HuH-7.5 (cell line): ENCODE results near the gene TNNT3.

Source experiments
- DNase-seq: peaks from one replicate; pipeline ENCODE4 v3.0.0; 2011; ENCODE audit warnings: low spot score

The TNNT3 gene

DNA sequence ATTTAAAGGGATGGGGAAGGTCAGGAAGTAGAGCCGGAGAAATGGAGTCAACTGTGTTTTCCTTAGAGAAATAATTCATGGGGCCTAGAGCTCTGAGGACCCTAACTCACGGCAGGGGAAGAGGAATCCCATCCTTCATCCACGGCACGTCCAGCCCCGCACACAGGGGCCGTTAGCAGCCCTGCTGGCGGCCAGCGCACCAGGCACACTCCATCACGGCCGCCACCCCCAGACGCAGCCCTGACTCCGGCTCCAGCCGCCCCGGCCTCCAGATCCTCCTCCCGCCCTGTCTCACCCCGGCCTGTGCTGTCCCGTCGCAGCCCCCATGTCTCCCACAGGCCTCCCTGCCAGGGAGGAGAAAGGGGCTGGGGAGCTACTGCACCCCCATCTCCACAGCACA lies 38.9 kb downstream of the TNNT3 start:
- DNase-seq: no peak

DNA sequence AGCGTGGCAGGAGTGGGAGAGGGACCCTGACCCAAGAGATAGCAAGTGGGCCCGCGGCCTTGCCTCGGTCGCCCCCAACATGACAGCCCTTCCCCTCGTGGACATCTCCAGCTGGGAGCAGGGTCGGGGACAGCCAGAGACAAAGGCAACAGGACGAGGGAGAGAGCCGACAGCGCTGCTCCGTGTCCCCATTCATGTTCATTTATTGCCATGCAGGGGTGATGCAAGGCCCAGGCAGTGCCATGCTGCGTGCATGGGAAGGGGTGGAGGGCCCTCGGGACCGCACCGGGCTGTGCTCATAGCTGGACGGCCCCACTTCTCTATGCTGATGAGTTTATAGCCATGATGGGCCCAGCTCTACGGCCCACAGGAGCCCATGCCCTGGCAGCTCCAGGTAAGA lies 40.3 kb downstream of the TNNT3 start:
- DNase-seq: no peak

DNA sequence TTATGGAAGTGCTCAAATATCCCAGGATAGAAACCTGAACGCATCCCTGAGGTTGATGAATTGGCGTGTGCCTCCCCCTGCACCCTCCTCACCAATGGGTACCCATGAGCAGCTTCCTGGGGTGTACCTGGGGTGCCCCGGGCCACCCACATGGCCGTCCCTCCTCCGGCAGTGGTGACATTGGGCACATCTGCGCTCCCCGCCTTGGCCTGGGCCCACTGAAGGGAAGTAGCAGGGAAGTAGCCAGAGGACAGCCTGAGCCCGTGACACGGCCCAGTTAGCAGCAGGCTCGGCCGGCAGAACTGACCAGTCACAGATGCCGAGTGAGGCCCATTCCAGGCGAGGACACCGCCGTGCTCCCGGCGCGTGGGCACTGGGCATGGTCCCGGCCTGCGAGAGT lies 44.4 kb downstream of the TNNT3 start:
- no peak for DNase-seq

DNA sequence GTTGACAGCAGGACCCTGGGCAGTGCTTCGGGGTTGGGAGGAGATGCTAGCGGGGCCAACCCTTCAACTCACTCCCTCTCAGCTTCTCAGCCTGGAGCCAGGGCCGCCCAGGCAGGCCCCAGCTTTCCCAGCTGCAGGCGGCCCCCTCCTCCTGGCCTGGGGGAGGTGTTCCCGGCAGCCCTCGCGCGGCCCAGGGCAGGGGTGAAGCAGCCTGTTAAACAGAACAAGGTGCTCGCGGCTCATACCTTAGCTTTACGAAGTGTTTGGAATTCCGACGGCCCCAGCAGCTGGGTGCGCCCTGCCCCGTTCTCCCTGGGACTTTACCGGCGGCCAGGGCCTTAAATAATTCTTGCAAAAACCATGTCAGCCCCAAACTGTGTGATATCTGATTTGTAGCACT lies 44.8 kb downstream of the TNNT3 start:
- no peak for DNase-seq

DNA sequence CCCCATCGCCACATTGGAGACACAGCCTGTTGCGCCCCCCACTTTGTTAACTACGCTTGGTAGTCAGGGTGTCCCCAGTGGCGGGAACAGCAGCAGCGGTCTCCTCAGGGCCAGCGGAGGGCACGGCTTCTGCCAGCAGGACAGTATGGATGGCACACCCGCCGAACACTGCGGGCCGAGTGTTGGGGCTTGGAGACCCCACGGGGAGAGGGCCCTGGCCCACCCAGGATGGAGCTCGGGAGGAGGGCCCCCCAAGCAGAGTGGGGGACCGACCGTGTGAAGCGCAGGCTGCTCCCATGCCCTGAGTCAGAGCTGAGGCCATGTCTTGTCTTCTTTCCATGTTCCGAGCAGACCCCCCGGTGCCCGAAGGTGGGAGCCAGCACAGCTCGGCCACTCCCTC lies 45.5 kb downstream of the TNNT3 start:
- no peak for DNase-seq

DNA sequence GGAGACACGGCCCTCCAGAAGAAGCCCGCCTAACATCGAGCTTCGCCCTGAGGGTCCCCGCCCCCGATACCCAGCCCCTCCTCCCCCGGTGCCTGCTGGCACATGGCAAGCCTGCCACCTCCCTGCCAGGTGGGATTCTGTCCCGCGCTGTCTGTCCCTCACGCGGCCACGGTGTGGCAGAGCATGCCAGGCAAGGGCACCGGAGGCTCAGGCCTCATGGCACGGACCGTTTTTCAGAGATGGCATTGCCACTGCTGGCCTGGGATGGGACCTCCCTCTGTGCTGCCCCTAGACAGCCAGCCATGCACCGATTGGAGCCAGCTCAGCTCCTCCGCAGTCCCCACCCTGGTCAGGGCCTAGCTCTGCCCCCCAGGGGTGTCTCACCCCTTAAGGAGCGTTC lies 47.0 kb downstream of the TNNT3 start:
- DNase-seq: no peak

DNA sequence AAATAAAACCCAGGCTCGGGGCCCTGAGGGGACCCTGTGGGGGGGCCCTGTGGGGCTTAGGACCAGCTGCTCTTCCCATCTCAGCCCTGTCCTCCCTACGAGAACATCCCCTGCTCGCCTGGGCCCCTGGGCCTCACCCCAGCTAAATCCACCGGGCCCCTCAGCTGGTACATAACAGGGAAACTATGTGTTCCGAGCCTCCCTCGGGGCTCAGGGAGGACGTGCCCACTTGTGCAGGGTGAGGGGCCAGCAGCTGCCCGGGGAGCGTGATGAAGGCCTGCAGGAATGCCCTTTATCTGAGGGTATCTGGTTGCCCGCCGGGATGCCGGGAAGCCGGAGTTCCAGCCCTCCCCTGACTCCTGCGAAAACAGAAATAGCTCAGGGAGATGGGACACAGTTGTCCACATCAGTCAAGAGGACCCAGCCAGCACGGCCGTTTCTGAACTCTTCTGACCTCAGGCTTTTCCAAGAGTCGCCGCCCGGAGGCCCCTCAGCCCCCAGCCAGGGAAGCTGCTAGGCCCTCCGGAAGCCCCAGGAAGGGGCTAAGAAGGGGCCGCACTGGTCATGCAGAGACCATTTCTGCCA lies 48.2 kb downstream of the TNNT3 start:
- no peak for DNase-seq

DNA sequence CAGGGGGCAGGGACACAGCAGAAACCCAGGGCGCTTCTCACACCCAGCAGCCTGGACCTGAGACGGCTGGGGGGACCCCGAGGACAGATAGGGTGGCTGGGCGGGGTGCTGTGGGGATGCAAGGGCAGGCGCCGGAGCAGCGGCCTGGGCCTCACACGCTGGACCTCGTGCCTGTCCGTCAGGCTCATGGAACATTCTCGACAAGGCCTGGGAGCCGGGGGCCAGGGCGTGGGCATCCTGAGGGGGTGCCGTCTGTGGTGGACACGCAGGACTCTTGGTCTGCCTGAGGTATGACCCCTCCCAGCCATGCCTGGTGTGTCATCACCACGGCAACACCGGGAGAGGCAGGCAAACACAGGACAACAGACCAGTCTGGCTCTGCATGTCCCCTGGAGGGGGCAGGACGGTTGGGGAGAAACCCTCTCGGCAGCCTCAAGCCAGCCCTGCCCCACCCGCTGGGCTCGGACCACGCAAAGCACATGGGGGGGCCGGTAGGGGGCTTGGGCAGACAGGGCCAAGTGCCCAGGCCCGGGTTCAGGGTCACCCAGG lies 49.0 kb downstream of the TNNT3 start:
- DNase-seq: no peak

DNA sequence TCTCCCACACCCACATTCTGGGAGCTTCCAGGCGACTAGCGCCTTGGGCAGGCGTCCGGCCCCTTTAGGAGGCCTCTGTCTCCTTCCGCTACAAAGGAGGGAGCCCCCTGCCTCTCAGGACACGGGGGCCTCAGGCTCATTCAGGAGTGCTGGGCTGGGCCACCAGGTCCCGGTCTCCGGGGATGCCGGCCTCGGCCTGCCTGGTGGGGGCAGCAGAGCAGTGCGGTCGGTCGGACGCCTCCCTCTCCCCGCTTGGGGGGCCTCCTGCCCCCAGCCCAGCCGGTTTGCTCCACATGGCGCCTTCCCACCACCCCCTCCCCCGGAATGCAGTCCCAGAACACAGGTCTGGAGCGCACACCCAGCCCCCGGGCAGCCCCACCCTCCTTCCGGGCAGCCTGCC lies 49.5 kb downstream of the TNNT3 start:
- DNase-seq: no peak

DNA sequence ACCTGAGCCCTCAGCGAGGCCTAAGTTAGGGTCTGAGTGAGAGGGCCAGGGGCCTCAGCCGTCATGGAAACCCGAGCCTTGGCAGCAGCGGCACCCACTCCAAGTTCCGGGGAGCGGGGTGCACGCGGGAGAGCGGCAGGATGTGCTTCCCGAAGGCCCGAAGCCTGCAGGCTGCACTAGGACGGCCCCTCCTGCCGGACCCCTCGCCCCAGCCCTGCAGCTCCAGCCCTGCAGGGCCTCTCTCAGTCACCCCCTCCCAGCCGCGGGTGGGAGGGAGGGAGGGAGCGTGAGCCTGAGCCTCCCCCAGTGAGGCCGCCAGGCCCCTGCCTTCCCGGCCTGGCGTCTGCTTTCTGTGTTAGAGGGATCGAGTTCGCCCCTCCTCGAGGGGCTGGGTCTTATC lies 50.3 kb downstream of the TNNT3 start:
- no peak for DNase-seq

DNA sequence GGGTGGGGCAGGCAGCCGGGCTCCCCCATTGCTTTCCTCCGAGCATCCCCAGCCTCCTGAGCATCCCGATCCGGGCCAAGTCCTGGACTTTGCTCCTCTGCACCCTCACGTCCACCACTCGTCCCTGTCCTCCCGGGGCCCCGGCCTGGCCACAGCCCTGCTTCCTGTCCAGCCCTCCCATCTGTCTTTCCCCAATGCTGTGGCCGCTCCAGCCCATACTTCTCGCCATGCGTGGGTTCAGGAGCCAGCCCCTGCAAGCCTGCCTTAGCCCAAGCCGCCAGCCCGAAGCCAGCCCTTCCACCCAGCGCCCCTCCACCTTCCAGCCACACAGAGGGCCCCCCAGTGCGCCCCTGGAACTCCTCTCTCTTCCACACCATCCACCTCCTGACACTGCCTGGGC lies 51.5 kb downstream of the TNNT3 start:
- no peak for DNase-seq

DNA sequence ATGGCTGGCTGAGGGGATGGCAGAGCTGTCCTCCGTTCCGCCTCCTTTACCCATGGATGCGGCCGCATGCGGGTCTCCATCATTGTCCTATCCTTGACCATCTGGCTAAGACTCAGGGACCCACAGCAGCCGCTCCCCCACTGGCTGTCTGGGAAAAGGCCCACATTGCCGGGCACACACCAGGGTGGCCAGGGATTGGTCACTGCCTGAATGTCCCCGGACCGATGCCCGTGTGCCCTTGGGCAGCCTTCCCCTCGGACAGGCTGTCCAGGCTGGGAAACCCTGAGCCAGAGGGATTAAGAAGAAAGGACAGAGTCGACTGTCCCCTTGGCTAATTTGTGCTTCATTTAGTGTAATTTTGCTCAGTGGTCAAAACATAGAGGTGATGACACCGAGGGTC lies 55.7 kb downstream of the TNNT3 start:
- no peak for DNase-seq

DNA sequence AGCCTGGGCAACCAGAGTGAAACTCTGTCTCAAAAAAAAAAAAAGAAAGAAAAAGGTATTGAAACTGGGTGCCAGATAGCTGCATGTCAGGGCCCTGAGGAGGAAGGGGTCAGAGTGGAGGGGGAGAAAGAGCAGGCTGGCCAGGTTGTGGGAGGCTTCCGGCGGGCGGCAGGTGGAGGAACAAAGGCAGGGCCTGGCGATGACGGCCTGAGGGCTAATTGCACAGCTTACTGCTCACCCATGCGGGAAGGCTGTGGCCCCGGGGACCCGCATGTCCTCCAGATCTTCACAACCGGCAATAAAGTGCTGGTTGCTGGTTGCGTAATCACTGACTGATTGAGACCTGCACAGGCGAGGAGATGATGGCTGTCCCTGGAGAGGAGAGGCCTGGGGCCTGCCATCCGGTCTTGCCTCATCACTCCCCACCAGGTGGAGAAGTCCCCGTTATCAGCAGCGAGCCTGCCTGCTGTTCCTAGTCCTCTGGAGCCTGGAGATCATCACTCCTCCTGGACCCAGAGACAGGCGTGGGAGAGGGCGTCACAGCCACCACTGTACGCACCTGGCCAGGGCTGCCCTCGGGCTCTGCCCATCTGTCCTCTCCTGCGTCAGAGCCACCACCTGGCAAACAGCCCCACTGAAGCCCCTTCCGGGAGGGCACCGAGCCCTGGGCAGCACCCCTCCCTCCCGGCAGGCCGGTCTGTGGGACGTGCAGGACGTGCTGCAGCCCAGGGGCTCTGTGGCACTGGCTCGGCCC lies 59.4 kb downstream of the TNNT3 start:
- no peak for DNase-seq

DNA sequence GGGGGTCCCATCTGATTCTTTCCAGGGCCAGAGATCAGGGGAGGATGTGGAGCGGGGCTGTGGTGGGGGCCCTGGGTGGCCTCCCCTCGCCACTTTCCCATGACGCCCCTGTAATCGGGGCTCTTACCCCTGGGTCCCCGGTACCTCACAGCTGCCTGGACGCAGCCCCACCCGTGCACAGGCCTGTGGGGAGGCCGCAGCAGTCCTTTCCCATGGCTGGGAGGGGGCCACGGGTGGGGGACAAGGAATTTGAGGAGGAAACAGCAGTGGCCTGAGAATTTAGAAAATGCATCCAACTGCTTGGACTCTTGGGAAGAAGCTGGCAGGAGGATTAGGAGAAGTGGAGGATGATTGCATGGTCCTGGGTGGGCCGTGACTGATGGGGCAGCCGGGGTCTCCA lies 60.1 kb downstream of the TNNT3 start:
- DNase-seq: no peak

DNA sequence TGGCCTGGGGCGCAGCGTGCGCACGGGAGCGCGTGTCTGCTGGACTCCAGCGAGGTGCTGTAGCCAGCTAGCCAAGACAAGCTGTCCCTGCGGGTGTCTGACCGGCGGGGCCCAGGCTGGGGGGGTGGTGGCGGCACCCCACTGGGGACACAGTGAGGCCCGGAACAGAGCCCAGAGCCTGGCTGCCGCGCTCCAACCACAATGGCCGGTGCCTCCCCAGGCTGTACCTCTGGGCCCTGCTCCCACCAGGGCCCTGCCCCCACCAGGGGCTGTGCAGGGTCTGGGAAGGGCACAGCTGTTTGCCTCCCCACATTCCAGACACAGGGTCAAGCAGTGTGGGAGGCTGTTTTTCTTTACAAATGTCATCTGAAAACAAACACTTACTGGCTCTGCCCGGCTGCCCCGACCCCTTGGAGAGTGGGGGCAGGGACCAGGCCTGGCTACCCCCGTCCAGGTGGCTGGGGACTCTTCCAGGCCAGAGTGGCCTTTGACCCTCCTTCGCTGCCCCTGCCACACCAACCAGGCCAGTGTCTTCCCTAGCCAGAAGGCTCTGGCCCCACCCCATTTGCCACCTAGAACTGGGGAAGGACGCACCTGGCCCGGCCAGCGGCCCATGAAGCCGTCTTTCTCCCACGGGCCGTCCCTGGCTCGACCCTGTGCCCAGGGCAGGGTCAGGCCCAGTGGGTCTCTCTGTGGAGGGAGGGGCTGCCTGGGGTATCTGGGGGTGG lies 63.5 kb downstream of the TNNT3 start:
- no peak for DNase-seq

DNA sequence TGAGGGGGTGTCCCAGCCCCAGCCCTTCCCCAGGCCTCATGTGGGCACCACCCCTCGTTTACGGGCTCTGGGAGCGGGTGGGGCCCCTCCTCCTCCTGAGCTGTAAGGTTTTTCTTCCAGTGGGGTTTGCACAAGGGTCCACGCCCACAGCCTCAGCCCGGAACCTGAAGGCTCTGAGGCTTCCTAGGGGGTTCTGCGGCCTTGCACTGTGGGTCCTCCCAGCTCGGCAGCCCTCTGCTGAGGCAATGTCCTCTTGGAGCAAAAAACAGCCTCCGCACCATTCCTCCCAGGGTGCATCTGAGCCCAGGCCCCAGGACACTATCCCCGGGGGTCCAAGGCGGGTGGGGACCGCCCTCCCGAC lies 64.1 kb downstream of the TNNT3 start:
- peak; percentile 1 for DNase-seq

DNA sequence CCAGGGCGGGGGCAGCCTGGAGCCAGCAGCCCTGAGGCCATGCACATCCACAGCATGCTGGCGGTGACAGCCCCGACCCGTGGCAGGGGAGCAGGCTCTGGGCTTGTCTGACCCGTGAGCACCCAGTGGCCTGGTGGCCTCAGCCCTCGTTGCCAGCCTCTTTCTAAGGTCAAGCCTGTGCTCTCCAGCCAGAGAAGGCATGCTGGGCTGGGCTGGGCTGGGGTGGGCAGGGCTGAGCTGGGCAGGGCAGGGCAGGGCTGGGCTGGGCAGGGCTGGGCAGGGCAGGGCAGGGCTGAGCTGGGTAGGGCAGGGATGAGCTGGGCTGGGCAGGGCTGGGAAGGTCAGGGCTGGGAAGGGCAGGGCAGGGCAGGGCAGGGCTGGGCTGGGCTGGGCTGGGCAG lies 67.5 kb downstream of the TNNT3 start:
- no peak for DNase-seq

DNA sequence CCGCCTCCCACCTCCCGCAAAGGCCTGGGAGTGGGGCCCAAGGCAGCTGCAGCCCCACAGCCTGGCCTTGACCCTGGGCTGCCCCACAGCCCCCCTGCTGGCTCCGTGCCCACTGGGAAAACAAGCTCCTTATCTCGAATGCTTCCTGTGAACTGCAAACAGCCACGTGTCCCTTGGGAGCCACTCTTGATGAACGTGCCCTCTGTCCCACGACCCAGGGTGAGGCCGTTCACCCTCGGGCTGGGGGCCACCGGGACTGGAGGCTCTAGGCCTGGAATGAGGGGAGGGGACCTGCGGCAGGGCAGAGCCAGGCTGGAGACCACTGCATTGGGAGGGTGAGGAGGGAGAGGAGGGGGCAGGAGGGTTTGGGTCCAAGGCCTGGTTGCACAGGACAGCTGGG lies 68.7 kb downstream of the TNNT3 start:
- DNase-seq: no peak
